B cell (primary cell): ENCODE measurements around the gene TRAFD1. TPM values are rescaled to one million over a fixed set of nuclear protein-coding genes. Genes with fewer than 3 reads are reported as not detected.

Source experiments
- ATAC-seq: fragments of 200-7000 bp; cut with Tn5 transposase; one replicate; pipeline ENCODE4 v1.10.0; 2021; ENCODE audit warnings: low read depth, mild to moderate bottlenecking, moderate number of reproducible peaks, moderate library complexity
- CTCF ChIA-PET: fragments of 350-600 bp; sonication (Branson Sonifier 250); formaldehyde crosslinking; loops from one replicate; lab custom pipeline; 2021; ENCODE audit warnings: antibody characterized with exemption, inconsistent platforms; lab: Charles Lee
- POLR2A ChIA-PET: fragments of 350-600 bp; sonication (Branson Sonifier 250); formaldehyde crosslinking; loops from one replicate; lab custom pipeline; 2021; ENCODE audit warnings: antibody characterized with exemption; lab: Charles Lee
- DNase-seq: peaks from one replicate; pipeline ENCODE4 v3.0.0; 2013
- H2AFZ ChIP-seq: 2 replicates; pipeline ENCODE4 v1.6.1; 2012; ENCODE audit warnings: mild to moderate bottlenecking, low read depth, low read length; ENCODE audit not compliant: insufficient read depth, poor library complexity, severe bottlenecking
- H3K27ac ChIP-seq, 2 donors: 1 replicate in 1 of 2; 2 replicates in 1 of 2; pipeline ENCODE4 v1.5.1; 2012 to 2013; ENCODE audit warnings: low read length in 2 of 2, mild to moderate bottlenecking in 2 of 2, moderate library complexity in 1 of 2
- H3K27me3 ChIP-seq, 4 experiments: fragments of 200-600 bp in 1 of 4; sonication (generic) in 1 of 4; replicated peaks in 1 of 4; 1 replicate in 2 of 4; 2 replicates in 2 of 4; pipeline versions ENCODE4 v1.6.1 to v1.7.0; 2013 to 2016; ENCODE audit warnings: low read length in 3 of 4, mild to moderate bottlenecking in 2 of 4, mixed read lengths in 1 of 4, moderate library complexity in 1 of 4; ENCODE audit not compliant: insufficient read depth in 4 of 4, control insufficient read depth in 3 of 4; ENCODE audit errors: control extremely low read depth in 1 of 4
- H3K36me3 ChIP-seq, 2 experiments: replicated peaks in 1 of 2; 1 replicate in 1 of 2; 2 replicates in 1 of 2; pipeline versions ENCODE4 v1.6.1 to v1.7.1; 2013; ENCODE audit warnings: low read length in 1 of 2; ENCODE audit not compliant: insufficient read depth in 2 of 2, control insufficient read depth in 1 of 2; ENCODE audit errors: control extremely low read depth in 1 of 2, extremely low read depth in 1 of 2
- H3K4me1 ChIP-seq, 2 donors: fragments of 200-600 bp in 1 of 2; sonication (generic) in 1 of 2; 1 replicate in 1 of 2; 2 replicates in 1 of 2; pipeline versions ENCODE4 v1.5.1 to v1.6.1; 2013 to 2017; ENCODE audit warnings: low read length in 2 of 2; ENCODE audit not compliant: control insufficient read depth in 2 of 2, insufficient read depth in 2 of 2
- H3K4me2 ChIP-seq: replicated peaks from 2 replicates; pipeline ENCODE3; 2012; ENCODE audit warnings: mild to moderate bottlenecking, low read depth, low read length; ENCODE audit not compliant: poor library complexity, severe bottlenecking
- H3K4me3 ChIP-seq, 5 experiments: fragments of 200-600 bp in 1 of 5; sonication (generic) in 1 of 5; 1 replicate in 3 of 5; 2 replicates in 2 of 5; pipeline versions ENCODE4 v1.5.1 to v1.7.0; 2011 to 2016; ENCODE audit warnings: low read length in 4 of 5, mild to moderate bottlenecking in 4 of 5, low read depth in 2 of 5, control low read depth in 1 of 5, moderate library complexity in 1 of 5; ENCODE audit not compliant: insufficient read depth in 1 of 5; ENCODE audit errors: control extremely low read depth in 1 of 5, extremely low read depth in 1 of 5
- H3K79me2 ChIP-seq: fragments of 200-600 bp; sonication (generic); one replicate; pipeline ENCODE4 v1.6.0; 2016; ENCODE audit warnings: low read length; ENCODE audit not compliant: control insufficient read depth, insufficient read depth
- H3K9ac ChIP-seq: fragments of 200-600 bp; sonication (generic); 2 replicates; pipeline ENCODE4 v1.6.1; 2017; ENCODE audit warnings: mild to moderate bottlenecking, low read length, moderate library complexity
- H3K9me3 ChIP-seq, 3 donors: one replicate each; pipeline versions ENCODE4 v1.6.1 to v1.7.1; 2013; ENCODE audit warnings: low read length in 2 of 3; ENCODE audit not compliant: control insufficient read depth in 2 of 3, insufficient read depth in 1 of 3; ENCODE audit errors: control extremely low read depth in 1 of 3
- H4K20me1 ChIP-seq: 2 replicates; pipeline ENCODE4 v1.6.0; 2012; ENCODE audit warnings: mild to moderate bottlenecking, low read length; ENCODE audit not compliant: insufficient read depth, control insufficient read depth, poor library complexity, severe bottlenecking
- H3K27ac Mint-ChIP-seq: one replicate; pipeline ENCODE4 v1.8.0; 2021; ENCODE audit warnings: mixed read lengths
- H3K27me3 Mint-ChIP-seq: one replicate; pipeline ENCODE4 v1.8.0; 2021; ENCODE audit warnings: mixed read lengths
- H3K4me1 Mint-ChIP-seq: one replicate; pipeline ENCODE4 v1.8.0; 2021; ENCODE audit warnings: mixed read lengths
- H3K4me3 Mint-ChIP-seq: one replicate; pipeline ENCODE4 v1.8.0; 2021; ENCODE audit warnings: mixed read lengths
- H3K9me3 Mint-ChIP-seq: one replicate; pipeline ENCODE4 v1.8.0; 2022; ENCODE audit warnings: mixed read lengths; ENCODE audit not compliant: insufficient read depth
- CTCF ChIP-seq: fragments of 200-600 bp; IDR thresholded peaks from one replicate; pipeline ENCODE4 v1.8.0; 2022; ENCODE audit warnings: antibody characterized with exemption, mild to moderate bottlenecking
- EZH2 ChIP-seq: IDR thresholded peaks from 2 replicates; pipeline ENCODE4 v1.6.1; 2012; ENCODE audit warnings: borderline replicate concordance, low read depth, mild to moderate bottlenecking, moderate library complexity, low read length; ENCODE audit not compliant: insufficient read depth, poor library complexity, severe bottlenecking
- WGBS: methylation state at CpG from one replicate; pipeline ENCODE4 v1.1.5; 2013; ENCODE audit warnings: missing lambda C conversion rate; ENCODE audit not compliant: insufficient coverage; 5-methylcytosine and 5-hydroxymethylcytosine counted together
- intact Hi-C: fragments of 100-400 bp; cut with micrococcal nuclease; formaldehyde crosslinking; loops from one replicate; pipeline ENCODE4 v1.10.0; 2022
- polyA plus RNA-seq: library from polyadenylated mRNA; depleted of rRNA; stranded (reverse); fragments of >200 nt; gene quantifications from 2 replicates; pipeline ENCODE4 v1.2.3, GENCODE V29; 2012
- total RNA-seq, 2 donors: library from RNA; stranded (reverse); fragments of 120-200 nt in 1 of 2; gene quantifications; 1 replicate in 1 of 2; 2 replicates in 1 of 2; pipeline versions ENCODE4 v1.2.3 to v1.2.4, GENCODE V29; 2013 to 2022

The TRAFD1 gene
- total and polyA plus RNA-seq, 2 donors (not counting 1 experiment from before 2014, with no cell fraction given) = 30.9 to 37.7 TPM

- no peaks in the 10 kb centered on the region for H3K27me3 Mint-ChIP-seq
- WGBS = 100% methylated on average over 2 of the region's 2 CpGs
- no peak for TF ChIP-seq CTCF
- TF ChIP-seq EZH2 = no peak
- no peak overlapping the region for H3K27ac Mint-ChIP-seq
- Histone ChIP-seq H3K4me3 (no peak overlapping the region), H3K27me3 (no peaks in the 10 kb centered on the region), H2AFZ (no peak overlapping the region), H4K20me1 (no peaks in the 10 kb centered on the region), H3K9me3 (no peaks in the 10 kb centered on the region), H3K4me2 (no peak overlapping the region), H3K9ac (no peak overlapping the region), H3K4me1 (no peaks in the 10 kb centered on the region), H3K27ac (no peak overlapping the region), H3K79me2 (no peaks in the 10 kb centered on the region), H3K36me3 (peaks cover 3 to 67% of the 10 kb centered on the region in 2 experiments)
- no peaks in the 10 kb centered on the region for H3K4me1 Mint-ChIP-seq
- ATAC-seq = no peak
- ChIA-PET POLR2A (no interaction called here), CTCF (no interaction called here)
- DNase-seq = no peak
- no peaks in the 10 kb centered on the region for H3K9me3 Mint-ChIP-seq
- H3K4me3 Mint-ChIP-seq = no peak overlapping the region
- intact Hi-C loops = no loop called here
These were observed 65.8 kb downstream of the TRAFD1 start for GRCh38 chr12:112191201-112191600.

GRCh38 chr12:112191840-112192321 is 66.5 kb downstream of the TRAFD1 start:
- intact Hi-C loops = no loop called here
- no peak for ATAC-seq
- H3K4me2 ChIP-seq = no peak overlapping the region

More at GRCh38 chr12:112191840-112192321, 66.5 kb downstream of the TRAFD1 start:
- H3K27ac Mint-ChIP-seq = no peak overlapping the region
- Histone ChIP-seq H3K27me3 (no peaks in the 10 kb centered on the region), H3K4me1 (no peaks in the 10 kb centered on the region), H4K20me1 (no peaks in the 10 kb centered on the region), H2AFZ (no peak overlapping the region), H3K9ac (no peak overlapping the region), H3K79me2 (no peaks in the 10 kb centered on the region), H3K9me3 (no peaks in the 10 kb centered on the region), H3K4me3 (no peak overlapping the region), H3K36me3 (peaks cover 3 to 67% of the 10 kb centered on the region in 2 experiments), H3K27ac (no peak overlapping the region)
- H3K4me3 Mint-ChIP-seq = no peak overlapping the region
- ChIA-PET CTCF (no interaction called here), POLR2A (no interaction called here)
- no peaks in the 10 kb centered on the region for H3K4me1 Mint-ChIP-seq
- TF ChIP-seq EZH2 (no peak), CTCF (no peak)
- DNase-seq = no peak
- no peaks in the 10 kb centered on the region for H3K27me3 Mint-ChIP-seq
- no peaks in the 10 kb centered on the region for H3K9me3 Mint-ChIP-seq
- WGBS = 97% methylated on average over 4 of the region's 4 CpGs
